GM23338 (cell line): ENCODE data around the gene DLX2. TPM values are rescaled to one million over a fixed set of nuclear protein-coding genes. Genes with fewer than 3 reads are reported as not detected.

Experiments
- ATAC-seq: fragments of 200-7000 bp; cut with Tn5 transposase; 3 replicates; pipeline ENCODE4 v1.9.1; 2020
- DNase-seq: peaks from one replicate; pipeline ENCODE4 v3.0.0-alpha.2; 2015; ENCODE audit warnings: low spot score
- H2AFZ ChIP-seq: fragments of 200-600 bp; sonication (generic); 2 replicates; pipeline ENCODE4 v1.8.0; 2016; ENCODE audit warnings: antibody characterized with exemption, mild to moderate bottlenecking, moderate library complexity
- H3F3A ChIP-seq: fragments of 200-600 bp; sonication (generic); replicated peaks from 2 replicates; pipeline ENCODE4 v1.8.0; 2017; ENCODE audit warnings: antibody characterized with exemption, mixed run types, low read depth
- H3K27ac ChIP-seq: fragments of 200-600 bp; sonication (generic); 2 replicates; pipeline ENCODE4 v1.6.1; 2016; ENCODE audit warnings: low read depth
- H3K27me3 ChIP-seq: fragments of 200-600 bp; sonication (generic); 2 replicates; pipeline ENCODE4 v1.8.0; 2016; ENCODE audit warnings: mild to moderate bottlenecking, mixed run types, moderate library complexity; ENCODE audit not compliant: insufficient read depth
- H3K36me3 ChIP-seq: fragments of 200-600 bp; sonication (generic); 2 replicates; pipeline ENCODE4 v1.8.0; 2016; ENCODE audit warnings: mild to moderate bottlenecking; ENCODE audit not compliant: insufficient read depth
- H3K4me1 ChIP-seq: fragments of 200-600 bp; sonication (generic); 2 replicates; pipeline ENCODE4 v1.8.0; 2016; ENCODE audit warnings: mild to moderate bottlenecking, moderate library complexity; ENCODE audit not compliant: insufficient read depth
- H3K4me2 ChIP-seq: fragments of 200-600 bp; sonication (generic); 2 replicates; pipeline ENCODE4 v1.7.1; 2017; ENCODE audit warnings: mixed run types
- H3K4me3 ChIP-seq: fragments of 200-600 bp; sonication (generic); 2 replicates; pipeline ENCODE4 v1.6.1; 2016; ENCODE audit warnings: mixed run types
- H3K79me2 ChIP-seq: fragments of 200-600 bp; sonication (generic); replicated peaks from 2 replicates; pipeline ENCODE4 v1.8.0; 2017; ENCODE audit warnings: mild to moderate bottlenecking; ENCODE audit not compliant: insufficient read depth
- H3K9me2 ChIP-seq: fragments of 200-600 bp; sonication (generic); 2 replicates; pipeline ENCODE4 v1.8.0; 2017; ENCODE audit not compliant: insufficient read depth
- H4K20me1 ChIP-seq: fragments of 200-600 bp; sonication (generic); replicated peaks from 2 replicates; pipeline ENCODE4 v1.8.0; 2017; ENCODE audit warnings: mild to moderate bottlenecking; ENCODE audit not compliant: insufficient read depth
- H3K27ac Mint-ChIP-seq: 2 replicates; pipeline ENCODE4 v1.8.0; 2020; ENCODE audit warnings: inconsistent platforms, mild to moderate bottlenecking, moderate library complexity, mixed read lengths
- H3K27me3 Mint-ChIP-seq: 3 replicates; pipeline ENCODE4 v1.8.0; 2022; ENCODE audit warnings: low read depth, mild to moderate bottlenecking, moderate library complexity, mixed read lengths, inconsistent platforms; ENCODE audit not compliant: insufficient read depth, poor library complexity
- H3K36me3 Mint-ChIP-seq: 3 replicates; pipeline ENCODE4 v1.8.0; 2021; ENCODE audit warnings: low read depth, mild to moderate bottlenecking, inconsistent platforms, moderate library complexity, mixed read lengths
- H3K4me1 Mint-ChIP-seq: 3 replicates; pipeline ENCODE4 v1.8.0; 2020; ENCODE audit warnings: mild to moderate bottlenecking, inconsistent platforms, mixed read lengths
- H3K4me3 Mint-ChIP-seq: 3 replicates; pipeline ENCODE4 v1.8.0; 2021; ENCODE audit warnings: moderate library complexity, mild to moderate bottlenecking, inconsistent platforms, mixed read lengths
- H3K9me3 Mint-ChIP-seq: 3 replicates; pipeline ENCODE4 v1.8.0; 2020; ENCODE audit warnings: moderate library complexity, mild to moderate bottlenecking, inconsistent platforms, mixed read lengths
- CREB1 ChIP-seq: fragments of 250-450 bp; sonication (Bioruptor Pico); IDR thresholded peaks from 2 replicates; pipeline ENCODE4 v1.5.0; 2020; ENCODE audit warnings: low read depth, mild to moderate bottlenecking, moderate library complexity
- EZH2 ChIP-seq: fragments of 200-600 bp; sonication (generic); IDR thresholded peaks from one replicate; pipeline ENCODE4 v1.8.0; 2017; ENCODE audit warnings: antibody characterized with exemption, mild to moderate bottlenecking, low read depth; ENCODE audit not compliant: unreplicated experiment
- EZH2phosphoT487 ChIP-seq: fragments of 200-600 bp; sonication (generic); IDR thresholded peaks from one replicate; pipeline ENCODE4 v1.8.1; 2018; ENCODE audit warnings: antibody characterized with exemption; ENCODE audit not compliant: unreplicated experiment
- JUNB ChIP-seq: IDR thresholded peaks from one replicate; pipeline ENCODE4 v1.6.1; 2016; ENCODE audit warnings: antibody characterized with exemption; ENCODE audit not compliant: unreplicated experiment
- NANOG ChIP-seq: IDR thresholded peaks from 2 replicates; pipeline ENCODE4 v1.6.1; 2016; ENCODE audit warnings: antibody characterized with exemption, borderline replicate concordance
- POLR2AphosphoS5 ChIP-seq: IDR thresholded peaks from 2 replicates; pipeline ENCODE4 v1.6.1; 2016; ENCODE audit warnings: antibody characterized with exemption, low read depth
- STAT1 ChIP-seq: IDR thresholded peaks from one replicate; pipeline ENCODE4 v1.6.1; 2016; ENCODE audit warnings: antibody characterized with exemption; ENCODE audit not compliant: unreplicated experiment
- ZNF331 ChIP-seq: fragments of 250-450 bp; sonication (Bioruptor Pico); IDR thresholded peaks from 2 replicates; pipeline ENCODE4 v1.5.0; 2020; ENCODE audit warnings: low read depth, mild to moderate bottlenecking, moderate library complexity
- polyA plus RNA-seq: library from polyadenylated mRNA; unstranded; fragments of >200 nt; fragmentation: Nextera tagmentation; extraction: Ambion mirVana; gene quantifications from 2 replicates; pipeline ENCODE4 v1.2.1, GENCODE V29; 2016
- total RNA-seq: library from RNA; depleted of rRNA; stranded (reverse); fragments of >200 nt; shearing (Covaris generic); gene quantifications from 2 replicates; pipeline ENCODE4 v1.2.3, GENCODE V29; 2014
- TF ChIP-seq, protein P1 (sequence below), 2 experiments: fragments of 200-600 bp in 1 of 2; sonication (generic) in 1 of 2; conservative IDR thresholded peaks; 2 replicates each; pipeline versions ENCODE4 v1.5.1 to v1.6.1; 2016 to 2017; ENCODE audit warnings: antibody characterized with exemption in 2 of 2, low read depth in 2 of 2, mild to moderate bottlenecking in 2 of 2, moderate library complexity in 1 of 2
- TF ChIP-seq, protein P2 (sequence below): IDR thresholded peaks from one replicate; pipeline ENCODE4 v1.6.1; 2018; ENCODE audit warnings: antibody characterized with exemption; ENCODE audit not compliant: unreplicated experiment
- TF ChIP-seq, protein P3 (sequence below): fragments of 250-450 bp; sonication (Bioruptor Pico); IDR thresholded peaks from 2 replicates; pipeline ENCODE4 v1.5.0; 2020; ENCODE audit warnings: mild to moderate bottlenecking, moderate library complexity

Gene DLX2
- total and polyA plus RNA-seq, 2 experiments from 2014 or later = 0.08 to 0.24 TPM

DNA sequence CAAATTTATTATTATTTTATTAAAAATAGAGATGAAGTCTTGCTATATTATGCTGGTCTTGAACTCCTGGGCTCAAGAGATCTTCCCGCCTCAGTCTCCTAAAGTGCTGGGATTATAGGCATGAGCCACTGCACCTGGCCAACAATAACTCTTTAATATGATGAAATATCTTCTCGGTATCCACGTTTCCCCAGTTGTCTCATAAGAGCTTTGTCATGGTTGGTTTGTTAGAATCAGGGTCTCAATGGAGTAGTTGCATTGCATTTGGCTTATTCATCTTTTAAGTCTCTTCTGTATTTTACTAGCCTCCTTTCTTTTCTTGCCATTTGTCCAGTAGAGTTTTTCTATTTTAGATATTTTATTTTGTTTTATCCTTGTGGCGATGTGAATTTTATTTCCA is 32.7 kb upstream of the DLX2 start:
- H3K9me3 Mint-ChIP-seq = peaks cover 11% of the 10 kb centered on the region; the same call in 1 of the 3 replicates
- peaks cover 21% of the 10 kb centered on the region for H3K4me1 Mint-ChIP-seq
- no peak overlapping the region for H3K27ac Mint-ChIP-seq
- H3K36me3 Mint-ChIP-seq = peaks cover 3% of the 10 kb centered on the region
- peaks cover 26% of the 10 kb centered on the region for H3K27me3 Mint-ChIP-seq
- H3K36me3 ChIP-seq = no peaks in the 10 kb centered on the region
- H3K27me3 ChIP-seq = peaks cover 29% of the 10 kb centered on the region
- no peaks in the 10 kb centered on the region for H3K79me2 ChIP-seq
- no peak overlapping the region for H3K4me3 Mint-ChIP-seq
- TF ChIP-seq STAT1 (no peak), POLR2AphosphoS5 (no peak), NANOG (no peak), CREB1 (CRISPR knock-in tag) (no peak)
- H3F3A ChIP-seq = no peaks in the 10 kb centered on the region
- H3K4me3 ChIP-seq = no peak overlapping the region
- no peak overlapping the region for H3K4me2 ChIP-seq
- H3K4me1 ChIP-seq = peaks cover 30% of the 10 kb centered on the region
- no peak overlapping the region for H2AFZ ChIP-seq
- no peak for ATAC-seq
- H3K9me2 ChIP-seq = no peaks in the 10 kb centered on the region
- no peak for DNase-seq
- no peaks in the 10 kb centered on the region for H4K20me1 ChIP-seq
- H3K27ac ChIP-seq = no peak overlapping the region

DNA sequence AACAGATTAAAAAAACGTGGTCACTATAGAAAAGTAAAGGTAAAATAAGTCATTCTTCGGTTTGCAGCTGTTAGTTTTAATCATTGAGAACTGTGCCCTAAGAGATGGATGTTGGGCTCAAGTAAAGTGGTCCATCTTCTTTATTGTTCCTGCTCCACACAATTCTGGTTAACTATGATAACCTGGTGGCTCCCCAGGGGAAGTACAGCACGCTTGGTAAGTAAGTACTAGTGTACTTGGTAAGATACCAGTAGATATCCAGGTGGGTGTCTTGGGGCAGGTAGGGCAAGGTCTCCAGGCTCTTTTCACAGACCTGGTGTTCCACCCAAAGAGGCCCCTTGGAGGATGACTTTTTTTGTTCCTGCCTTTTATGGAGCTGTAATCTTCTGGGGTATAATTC is 31.6 kb upstream of the DLX2 start:
- Histone ChIP-seq H3K27me3 (peaks cover 41% of the 10 kb centered on the region), H3F3A (no peaks in the 10 kb centered on the region), H3K79me2 (no peaks in the 10 kb centered on the region), H3K9me2 (no peaks in the 10 kb centered on the region), H3K4me1 (peaks cover 30% of the 10 kb centered on the region), H3K4me3 (no peak overlapping the region), H3K36me3 (no peaks in the 10 kb centered on the region), H2AFZ (no peak overlapping the region), H4K20me1 (no peaks in the 10 kb centered on the region), H3K27ac (no peak overlapping the region), H3K4me2 (no peak overlapping the region)
- ATAC-seq (no peak), DNase-seq (peak; percentile 24)
- peaks cover 3% of the 10 kb centered on the region for H3K36me3 Mint-ChIP-seq
- H3K4me1 Mint-ChIP-seq = peaks cover 21% of the 10 kb centered on the region
- peaks cover 17% of the 10 kb centered on the region; the same call in 2 of the 3 replicates for H3K9me3 Mint-ChIP-seq
- H3K4me3 Mint-ChIP-seq = no peak overlapping the region
- H3K27me3 Mint-ChIP-seq = peaks cover 32% of the 10 kb centered on the region
- no peak overlapping the region for H3K27ac Mint-ChIP-seq
- TF ChIP-seq NANOG = no peak
- TF ChIP-seq EZH2phosphoT487 = no peak
- no peak for TF ChIP-seq STAT1
- TF ChIP-seq POLR2AphosphoS5 = no peak
- TF ChIP-seq ZNF331 = no peak
- TF ChIP-seq, protein P1, sequence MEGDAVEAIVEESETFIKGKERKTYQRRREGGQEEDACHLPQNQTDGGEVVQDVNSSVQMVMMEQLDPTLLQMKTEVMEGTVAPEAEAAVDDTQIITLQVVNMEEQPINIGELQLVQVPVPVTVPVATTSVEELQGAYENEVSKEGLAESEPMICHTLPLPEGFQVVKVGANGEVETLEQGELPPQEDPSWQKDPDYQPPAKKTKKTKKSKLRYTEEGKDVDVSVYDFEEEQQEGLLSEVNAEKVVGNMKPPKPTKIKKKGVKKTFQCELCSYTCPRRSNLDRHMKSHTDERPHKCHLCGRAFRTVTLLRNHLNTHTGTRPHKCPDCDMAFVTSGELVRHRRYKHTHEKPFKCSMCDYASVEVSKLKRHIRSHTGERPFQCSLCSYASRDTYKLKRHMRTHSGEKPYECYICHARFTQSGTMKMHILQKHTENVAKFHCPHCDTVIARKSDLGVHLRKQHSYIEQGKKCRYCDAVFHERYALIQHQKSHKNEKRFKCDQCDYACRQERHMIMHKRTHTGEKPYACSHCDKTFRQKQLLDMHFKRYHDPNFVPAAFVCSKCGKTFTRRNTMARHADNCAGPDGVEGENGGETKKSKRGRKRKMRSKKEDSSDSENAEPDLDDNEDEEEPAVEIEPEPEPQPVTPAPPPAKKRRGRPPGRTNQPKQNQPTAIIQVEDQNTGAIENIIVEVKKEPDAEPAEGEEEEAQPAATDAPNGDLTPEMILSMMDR (conservative IDR thresholded peaks at IDR 0.05; ENCODE audit: low read depth in 2 of 2) = no peak
- no peak for TF ChIP-seq CREB1 (CRISPR knock-in tag)
- TF ChIP-seq JUNB = no peak
- no peak for TF ChIP-seq EZH2
- TF ChIP-seq, protein P2, sequence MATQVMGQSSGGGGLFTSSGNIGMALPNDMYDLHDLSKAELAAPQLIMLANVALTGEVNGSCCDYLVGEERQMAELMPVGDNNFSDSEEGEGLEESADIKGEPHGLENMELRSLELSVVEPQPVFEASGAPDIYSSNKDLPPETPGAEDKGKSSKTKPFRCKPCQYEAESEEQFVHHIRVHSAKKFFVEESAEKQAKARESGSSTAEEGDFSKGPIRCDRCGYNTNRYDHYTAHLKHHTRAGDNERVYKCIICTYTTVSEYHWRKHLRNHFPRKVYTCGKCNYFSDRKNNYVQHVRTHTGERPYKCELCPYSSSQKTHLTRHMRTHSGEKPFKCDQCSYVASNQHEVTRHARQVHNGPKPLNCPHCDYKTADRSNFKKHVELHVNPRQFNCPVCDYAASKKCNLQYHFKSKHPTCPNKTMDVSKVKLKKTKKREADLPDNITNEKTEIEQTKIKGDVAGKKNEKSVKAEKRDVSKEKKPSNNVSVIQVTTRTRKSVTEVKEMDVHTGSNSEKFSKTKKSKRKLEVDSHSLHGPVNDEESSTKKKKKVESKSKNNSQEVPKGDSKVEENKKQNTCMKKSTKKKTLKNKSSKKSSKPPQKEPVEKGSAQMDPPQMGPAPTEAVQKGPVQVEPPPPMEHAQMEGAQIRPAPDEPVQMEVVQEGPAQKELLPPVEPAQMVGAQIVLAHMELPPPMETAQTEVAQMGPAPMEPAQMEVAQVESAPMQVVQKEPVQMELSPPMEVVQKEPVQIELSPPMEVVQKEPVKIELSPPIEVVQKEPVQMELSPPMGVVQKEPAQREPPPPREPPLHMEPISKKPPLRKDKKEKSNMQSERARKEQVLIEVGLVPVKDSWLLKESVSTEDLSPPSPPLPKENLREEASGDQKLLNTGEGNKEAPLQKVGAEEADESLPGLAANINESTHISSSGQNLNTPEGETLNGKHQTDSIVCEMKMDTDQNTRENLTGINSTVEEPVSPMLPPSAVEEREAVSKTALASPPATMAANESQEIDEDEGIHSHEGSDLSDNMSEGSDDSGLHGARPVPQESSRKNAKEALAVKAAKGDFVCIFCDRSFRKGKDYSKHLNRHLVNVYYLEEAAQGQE = no peak
- TF ChIP-seq, protein P3, sequence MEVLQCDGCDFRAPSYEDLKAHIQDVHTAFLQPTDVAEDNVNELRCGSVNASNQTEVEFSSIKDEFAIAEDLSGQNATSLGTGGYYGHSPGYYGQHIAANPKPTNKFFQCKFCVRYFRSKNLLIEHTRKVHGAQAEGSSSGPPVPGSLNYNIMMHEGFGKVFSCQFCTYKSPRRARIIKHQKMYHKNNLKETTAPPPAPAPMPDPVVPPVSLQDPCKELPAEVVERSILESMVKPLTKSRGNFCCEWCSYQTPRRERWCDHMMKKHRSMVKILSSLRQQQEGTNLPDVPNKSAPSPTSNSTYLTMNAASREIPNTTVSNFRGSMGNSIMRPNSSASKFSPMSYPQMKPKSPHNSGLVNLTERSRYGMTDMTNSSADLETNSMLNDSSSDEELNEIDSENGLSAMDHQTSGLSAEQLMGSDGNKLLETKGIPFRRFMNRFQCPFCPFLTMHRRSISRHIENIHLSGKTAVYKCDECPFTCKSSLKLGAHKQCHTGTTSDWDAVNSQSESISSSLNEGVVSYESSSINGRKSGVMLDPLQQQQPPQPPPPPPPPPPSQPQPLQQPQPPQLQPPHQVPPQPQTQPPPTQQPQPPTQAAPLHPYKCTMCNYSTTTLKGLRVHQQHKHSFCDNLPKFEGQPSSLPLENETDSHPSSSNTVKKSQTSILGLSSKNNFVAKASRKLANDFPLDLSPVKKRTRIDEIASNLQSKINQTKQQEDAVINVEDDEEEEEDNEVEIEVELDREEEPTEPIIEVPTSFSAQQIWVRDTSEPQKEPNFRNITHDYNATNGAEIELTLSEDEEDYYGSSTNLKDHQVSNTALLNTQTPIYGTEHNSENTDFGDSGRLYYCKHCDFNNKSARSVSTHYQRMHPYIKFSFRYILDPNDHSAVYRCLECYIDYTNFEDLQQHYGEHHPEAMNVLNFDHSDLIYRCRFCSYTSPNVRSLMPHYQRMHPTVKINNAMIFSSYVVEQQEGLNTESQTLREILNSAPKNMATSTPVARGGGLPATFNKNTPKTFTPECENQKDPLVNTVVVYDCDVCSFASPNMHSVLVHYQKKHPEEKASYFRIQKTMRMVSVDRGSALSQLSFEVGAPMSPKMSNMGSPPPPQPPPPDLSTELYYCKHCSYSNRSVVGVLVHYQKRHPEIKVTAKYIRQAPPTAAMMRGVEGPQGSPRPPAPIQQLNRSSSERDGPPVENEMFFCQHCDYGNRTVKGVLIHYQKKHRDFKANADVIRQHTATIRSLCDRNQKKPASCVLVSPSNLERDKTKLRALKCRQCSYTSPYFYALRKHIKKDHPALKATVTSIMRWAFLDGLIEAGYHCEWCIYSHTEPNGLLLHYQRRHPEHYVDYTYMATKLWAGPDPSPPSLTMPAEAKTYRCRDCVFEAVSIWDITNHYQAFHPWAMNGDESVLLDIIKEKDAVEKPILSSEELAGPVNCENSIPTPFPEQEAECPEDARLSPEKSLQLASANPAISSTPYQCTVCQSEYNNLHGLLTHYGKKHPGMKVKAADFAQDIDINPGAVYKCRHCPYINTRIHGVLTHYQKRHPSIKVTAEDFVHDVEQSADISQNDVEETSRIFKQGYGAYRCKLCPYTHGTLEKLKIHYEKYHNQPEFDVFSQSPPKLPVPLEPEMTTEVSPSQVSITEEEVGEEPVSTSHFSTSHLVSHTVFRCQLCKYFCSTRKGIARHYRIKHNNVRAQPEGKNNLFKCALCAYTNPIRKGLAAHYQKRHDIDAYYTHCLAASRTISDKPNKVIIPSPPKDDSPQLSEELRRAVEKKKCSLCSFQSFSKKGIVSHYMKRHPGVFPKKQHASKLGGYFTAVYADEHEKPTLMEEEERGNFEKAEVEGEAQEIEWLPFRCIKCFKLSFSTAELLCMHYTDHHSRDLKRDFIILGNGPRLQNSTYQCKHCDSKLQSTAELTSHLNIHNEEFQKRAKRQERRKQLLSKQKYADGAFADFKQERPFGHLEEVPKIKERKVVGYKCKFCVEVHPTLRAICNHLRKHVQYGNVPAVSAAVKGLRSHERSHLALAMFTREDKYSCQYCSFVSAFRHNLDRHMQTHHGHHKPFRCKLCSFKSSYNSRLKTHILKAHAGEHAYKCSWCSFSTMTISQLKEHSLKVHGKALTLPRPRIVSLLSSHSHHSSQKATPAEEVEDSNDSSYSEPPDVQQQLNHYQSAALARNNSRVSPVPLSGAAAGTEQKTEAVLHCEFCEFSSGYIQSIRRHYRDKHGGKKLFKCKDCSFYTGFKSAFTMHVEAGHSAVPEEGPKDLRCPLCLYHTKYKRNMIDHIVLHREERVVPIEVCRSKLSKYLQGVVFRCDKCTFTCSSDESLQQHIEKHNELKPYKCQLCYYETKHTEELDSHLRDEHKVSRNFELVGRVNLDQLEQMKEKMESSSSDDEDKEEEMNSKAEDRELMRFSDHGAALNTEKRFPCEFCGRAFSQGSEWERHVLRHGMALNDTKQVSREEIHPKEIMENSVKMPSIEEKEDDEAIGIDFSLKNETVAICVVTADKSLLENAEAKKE = no peak
